ENCODE measurements around the gene DNER.

The DNER gene

DNA sequence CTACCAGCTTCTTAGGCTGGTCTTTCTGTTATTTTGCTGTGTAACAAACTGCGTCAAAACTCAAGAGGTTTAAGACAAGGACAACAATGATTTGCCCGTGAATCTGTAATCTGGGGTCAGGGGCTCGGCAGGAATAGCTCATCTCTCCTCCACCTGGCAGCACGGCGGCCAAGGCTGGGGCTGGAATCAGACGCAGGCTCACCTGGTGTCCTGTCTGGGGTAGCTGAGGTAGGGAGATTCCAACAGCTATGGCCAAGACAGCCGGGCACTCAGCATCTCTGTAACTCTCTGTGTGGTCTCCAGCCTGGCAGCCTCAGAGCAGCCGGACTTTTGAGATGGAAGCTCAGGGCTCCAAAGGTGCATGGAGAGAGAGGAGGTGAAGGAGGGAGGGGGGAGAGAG, 42.3 kb downstream of the DNER start:
- no peak for DNase-seq (ENCODE audit: extremely low read depth in 1 of 2, low read depth in 1 of 2)

DNA sequence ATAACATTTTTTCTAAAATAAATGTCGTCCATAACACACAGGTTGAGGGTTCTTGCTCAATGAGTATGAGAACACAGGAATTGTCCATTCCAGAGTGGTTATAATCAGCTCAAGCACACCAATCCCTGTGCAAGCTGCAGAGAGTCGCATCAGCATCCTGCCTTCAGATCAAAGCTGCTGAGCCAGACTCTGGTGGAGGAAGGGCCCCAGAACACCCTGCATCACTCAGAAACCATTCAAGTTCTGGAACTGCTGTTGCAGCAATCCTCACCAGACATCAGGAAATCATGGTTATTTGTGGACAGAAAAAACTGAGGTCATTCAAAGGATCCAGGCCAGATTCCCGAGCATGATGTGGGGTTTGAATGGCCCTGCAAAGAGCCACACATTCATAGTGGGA, 44.5 kb downstream of the DNER start:
- DNase-seq (ENCODE audit: extremely low read depth in 1 of 2, low read depth in 1 of 2) = no peak

DNA sequence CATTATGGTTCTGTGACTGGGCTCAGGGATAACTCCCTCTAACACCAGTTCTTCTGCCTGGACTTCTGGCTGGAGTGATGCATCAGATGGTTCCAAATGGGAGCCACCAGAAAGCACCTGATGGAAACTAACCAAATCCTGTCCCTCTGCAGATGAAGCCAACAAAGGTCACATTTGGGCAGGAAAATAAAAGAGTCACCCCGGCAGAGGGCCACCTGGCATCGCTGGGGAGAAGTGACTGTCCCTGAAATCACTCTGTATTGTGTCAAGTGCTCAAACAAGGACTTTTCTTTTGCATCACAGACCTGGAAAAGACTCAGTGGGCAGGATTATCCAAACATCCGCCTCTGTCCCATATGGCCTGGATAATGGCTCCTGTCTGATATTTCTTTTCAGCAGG, 47.5 kb downstream of the DNER start:
- DNase-seq (ENCODE audit: extremely low read depth in 1 of 2, low read depth in 1 of 2) = no peak

DNA sequence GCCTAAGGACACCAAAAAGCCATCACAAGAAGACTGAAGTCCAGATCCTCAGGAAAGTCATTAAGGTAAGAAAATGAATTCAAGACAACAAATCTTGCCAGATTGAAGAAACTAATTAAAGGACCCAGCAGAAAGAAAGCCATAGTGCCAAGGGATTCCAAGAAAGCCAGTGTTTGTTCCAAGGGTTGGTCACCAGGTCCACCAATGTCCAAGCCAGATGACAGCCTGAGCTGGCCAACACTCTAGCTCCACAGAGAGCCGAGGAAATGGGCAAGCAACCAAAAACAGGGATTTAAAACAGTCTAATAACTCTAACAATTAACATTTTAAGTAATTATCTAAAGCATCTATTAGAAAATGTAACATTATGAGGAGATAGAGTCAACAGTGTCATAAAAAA, 49.2 kb downstream of the DNER start:
- no peak for DNase-seq (ENCODE audit: extremely low read depth in 1 of 2, low read depth in 1 of 2)

DNA sequence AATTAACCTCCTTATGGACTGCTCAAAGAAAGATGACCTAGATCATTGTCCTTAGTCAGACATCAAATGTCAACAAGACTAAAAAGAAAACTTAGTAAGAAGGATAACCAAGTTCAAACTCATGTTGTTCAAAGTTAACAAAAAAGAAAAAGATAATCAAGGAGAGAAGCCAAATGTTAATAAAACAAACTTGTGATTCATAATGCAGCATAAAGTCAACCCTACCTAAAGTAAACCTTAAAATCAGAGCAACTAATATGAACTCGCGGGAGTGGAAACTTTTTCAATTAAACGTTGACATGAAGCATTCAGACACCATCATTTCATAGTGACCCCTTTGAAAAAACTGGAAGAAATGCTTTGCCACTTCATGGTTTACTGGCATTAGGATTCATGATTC, 52.9 kb downstream of the DNER start:
- DNase-seq (ENCODE audit: extremely low read depth in 1 of 2, low read depth in 1 of 2) = no peak

DNA sequence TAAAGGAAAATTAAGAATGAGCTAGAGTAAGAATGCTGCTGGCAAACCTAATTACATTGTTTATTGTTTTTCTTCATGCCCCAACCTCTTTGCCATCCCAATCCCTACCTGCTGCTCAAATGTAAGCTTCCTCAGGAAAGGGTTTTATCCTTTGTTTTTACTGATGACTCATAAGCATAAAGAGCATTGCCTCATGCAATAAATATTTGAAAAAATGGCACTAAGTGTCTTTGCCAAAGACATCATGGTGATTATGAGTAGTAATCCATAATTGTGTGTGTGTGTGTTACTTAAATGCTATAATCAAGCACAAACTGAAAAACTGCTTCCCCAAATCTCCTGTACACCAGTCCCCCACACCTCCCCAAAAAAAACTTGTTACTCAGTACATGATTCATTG, 53.4 kb downstream of the DNER start:
- DNase-seq (ENCODE audit: extremely low read depth in 1 of 2, low read depth in 1 of 2) = no peak

DNA sequence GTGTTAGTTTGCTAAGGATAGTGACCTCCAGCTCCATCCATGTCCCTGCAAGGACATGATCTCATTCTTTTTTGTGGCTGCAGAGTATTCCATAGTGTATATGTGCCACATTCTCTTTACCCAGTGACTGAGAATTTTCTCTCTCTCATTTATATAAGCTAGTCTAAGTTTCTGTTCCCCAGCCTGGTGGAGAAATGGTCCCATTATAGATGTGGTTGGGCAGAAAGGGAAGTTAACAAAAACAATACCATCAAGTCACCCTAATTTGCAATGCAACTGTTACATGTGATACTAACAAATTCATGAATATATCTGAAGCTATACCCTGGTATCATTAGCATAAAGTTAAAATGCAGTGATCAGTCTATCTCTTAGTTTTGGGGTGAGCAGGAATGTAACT, 54.0 kb downstream of the DNER start:
- no peak for DNase-seq (ENCODE audit: extremely low read depth in 1 of 2, low read depth in 1 of 2)

DNA sequence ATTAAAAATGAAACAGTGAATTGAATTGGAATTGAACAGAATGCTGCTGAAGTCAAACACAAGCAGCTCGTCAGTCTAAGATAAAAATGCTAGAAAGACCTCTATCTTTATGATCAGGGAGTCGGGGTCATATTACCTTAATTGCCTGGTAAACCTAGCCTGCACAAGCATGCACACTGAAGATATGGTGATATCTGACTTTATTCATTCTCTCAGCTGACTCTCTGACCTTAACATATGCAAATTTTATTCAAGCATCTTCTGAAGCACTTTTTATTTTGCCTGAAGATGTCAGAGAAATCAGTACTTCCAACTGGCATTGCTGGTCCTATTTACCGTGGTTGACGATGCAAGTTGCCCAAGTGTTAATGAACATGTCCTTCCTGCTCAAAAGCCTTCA, 56.4 kb downstream of the DNER start:
- no peak for DNase-seq (ENCODE audit: extremely low read depth in 1 of 2, low read depth in 1 of 2)

DNA sequence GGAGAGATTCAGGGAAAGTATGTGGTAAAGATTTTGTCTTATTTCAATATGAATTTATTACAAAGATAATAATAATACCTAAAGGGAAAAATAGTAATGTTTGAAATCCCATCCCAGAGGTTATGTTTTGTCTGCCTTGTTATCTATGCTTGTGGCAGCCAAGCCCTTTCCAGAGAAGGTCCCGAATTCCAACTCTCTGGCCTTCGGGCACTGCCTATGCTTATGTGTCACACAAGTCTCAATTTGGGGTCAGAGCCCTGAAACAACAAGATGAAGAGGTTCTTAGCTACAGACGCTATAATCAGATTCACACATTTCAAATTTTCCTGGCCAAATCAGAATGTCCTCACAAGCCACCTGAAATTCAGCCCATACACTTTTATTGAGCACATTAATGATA, 59.9 kb downstream of the DNER start:
- no peak for DNase-seq (ENCODE audit: extremely low read depth in 1 of 2, low read depth in 1 of 2)

DNA sequence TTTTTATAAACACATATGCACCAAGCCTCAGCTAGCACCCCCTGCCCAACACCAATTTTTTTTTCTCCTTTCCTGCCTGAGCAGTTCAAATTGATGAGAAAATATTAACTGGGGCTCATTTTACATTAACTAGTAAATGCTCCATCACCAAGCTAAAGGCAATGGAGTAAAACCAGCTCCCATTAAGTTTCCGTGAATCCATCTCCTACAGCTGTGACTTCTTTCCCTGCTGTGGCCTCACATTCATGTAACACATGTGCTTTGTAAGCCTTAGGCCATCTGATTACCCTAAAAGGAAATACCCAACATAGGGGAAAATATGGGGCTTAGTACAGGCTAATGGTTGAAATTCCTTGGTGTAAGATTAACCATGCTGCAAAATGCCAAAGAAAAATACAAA, 60.8 kb downstream of the DNER start:
- no peak for DNase-seq (ENCODE audit: extremely low read depth in 1 of 2, low read depth in 1 of 2)

DNA sequence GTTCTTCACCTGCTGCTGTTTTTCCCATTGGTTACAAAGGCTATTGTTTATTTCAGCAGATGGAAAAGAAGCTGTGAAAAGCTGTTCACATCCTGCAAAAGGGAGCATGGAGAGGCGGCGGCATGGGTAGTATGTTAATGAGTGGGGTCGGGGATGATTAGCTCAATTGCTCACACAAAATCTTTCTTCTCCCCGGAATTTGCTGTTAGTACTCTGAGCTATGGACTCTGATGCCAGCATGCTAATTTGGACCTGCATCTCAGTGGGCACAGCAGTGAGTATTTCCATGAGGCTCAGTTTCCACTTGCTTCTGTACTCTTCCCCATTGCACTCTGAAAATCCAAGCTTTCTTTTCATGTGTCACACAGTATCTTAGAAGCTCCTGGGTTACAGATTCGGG, 61.6 kb downstream of the DNER start:
- DNase-seq (ENCODE audit: extremely low read depth in 1 of 2, low read depth in 1 of 2) = no peak

DNA sequence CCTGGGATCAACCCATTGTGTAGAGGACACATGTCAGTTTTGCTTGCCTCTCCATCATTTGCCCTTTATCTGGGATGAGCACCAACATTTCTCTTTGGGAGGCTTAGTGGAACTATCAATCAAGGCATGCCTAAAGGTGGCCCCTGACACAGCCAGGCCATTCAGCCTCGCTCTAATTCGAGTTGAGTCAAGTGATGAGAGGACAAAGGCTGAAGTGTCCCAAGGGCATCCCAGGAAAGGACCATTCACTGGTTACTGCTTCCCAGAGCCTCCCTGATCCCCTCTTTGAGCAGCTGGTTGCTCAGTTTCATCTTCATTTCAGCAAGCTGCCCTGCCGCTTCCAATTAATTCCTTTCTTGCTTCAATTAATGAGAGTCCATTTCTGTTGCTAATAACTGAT, 63.5 kb downstream of the DNER start:
- DNase-seq (ENCODE audit: extremely low read depth in 1 of 2, low read depth in 1 of 2) = no peak

DNA sequence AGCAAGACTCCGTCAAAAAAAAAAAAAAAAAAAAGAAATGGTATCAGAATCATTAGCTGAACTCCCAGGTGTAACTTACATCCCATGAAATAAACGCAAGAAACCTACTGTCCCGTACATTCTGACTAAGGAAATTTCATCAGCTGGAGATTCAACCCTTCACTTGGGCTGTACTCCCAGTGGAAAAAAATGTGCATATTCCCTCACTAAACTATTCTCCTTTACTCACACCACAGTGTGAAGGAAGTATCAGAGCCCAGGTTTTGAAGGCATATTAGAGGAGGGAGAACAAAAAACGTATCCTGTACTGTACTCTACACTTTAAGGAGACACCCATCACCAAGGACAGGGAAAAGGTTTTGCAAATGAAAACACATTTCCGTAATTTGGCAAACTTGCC, 64.3 kb downstream of the DNER start:
- DNase-seq (ENCODE audit: extremely low read depth in 1 of 2, low read depth in 1 of 2) = no peak

DNA sequence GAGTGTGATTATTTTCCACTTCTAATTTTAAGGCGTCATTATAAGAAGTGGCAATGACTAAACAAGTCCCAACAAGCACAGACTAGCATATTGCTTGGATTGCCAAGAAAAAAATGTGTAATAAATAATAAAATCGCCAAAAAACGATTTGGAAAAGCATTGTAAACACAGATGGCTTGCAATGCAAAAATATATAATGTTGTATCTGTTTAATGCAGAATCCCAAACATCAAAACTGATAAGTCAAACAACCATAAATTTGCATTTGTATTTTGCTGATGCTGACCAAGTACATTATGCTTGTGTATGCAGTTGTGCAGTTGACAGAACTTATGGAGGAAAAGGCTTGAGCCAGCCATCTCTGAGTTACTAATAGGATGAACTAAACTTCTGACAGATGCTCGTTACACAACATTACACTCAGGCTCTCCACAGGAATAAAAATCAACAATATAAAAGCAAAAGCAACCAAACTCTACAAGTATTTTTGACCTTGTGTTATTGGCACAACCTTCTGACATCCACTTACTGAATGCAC, 68.1 kb downstream of the DNER start:
- DNase-seq (ENCODE audit: extremely low read depth in 1 of 2, low read depth in 1 of 2) = no peak

DNA sequence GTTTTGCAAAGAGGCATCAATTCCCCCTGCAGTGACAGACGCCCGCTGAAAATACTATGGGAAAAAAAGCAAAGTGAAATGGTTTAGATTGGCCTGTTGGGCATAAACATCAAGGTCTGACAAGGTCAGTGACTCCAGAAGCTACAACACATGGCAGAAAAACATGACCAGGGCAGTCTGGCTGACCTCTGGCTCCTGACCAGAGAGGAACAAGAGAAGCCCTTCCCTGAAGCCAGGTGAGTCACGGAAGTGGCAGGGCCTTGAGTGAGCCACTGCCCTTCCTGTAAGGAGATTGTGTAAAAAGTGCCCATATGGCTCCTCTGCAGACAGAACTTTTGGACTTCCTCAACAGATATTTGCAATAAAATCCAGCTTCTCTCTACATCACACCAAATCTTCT, 72.0 kb downstream of the DNER start:
- DNase-seq (ENCODE audit: extremely low read depth in 1 of 2, low read depth in 1 of 2) = no peak

DNA sequence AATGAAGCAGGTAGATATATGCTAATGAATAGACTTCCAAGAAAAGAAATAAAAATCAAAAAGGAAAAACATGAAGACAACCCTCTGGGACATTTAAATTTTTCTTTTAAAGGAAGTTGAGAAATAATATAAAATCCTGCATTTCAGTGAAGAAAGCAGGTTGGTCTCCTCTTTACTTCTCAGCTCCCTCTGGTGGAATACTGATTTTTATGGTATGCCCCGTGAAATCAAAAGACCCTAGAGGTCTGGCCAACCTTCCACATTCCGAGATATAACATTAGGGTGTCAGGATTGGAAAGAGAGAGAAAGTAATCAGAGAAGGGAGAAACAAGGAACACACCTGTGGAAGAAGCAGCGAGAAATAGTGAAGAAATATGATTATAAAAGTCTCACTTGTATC, 72.7 kb downstream of the DNER start:
- DNase-seq (ENCODE audit: extremely low read depth in 1 of 2, low read depth in 1 of 2) = no peak

DNA sequence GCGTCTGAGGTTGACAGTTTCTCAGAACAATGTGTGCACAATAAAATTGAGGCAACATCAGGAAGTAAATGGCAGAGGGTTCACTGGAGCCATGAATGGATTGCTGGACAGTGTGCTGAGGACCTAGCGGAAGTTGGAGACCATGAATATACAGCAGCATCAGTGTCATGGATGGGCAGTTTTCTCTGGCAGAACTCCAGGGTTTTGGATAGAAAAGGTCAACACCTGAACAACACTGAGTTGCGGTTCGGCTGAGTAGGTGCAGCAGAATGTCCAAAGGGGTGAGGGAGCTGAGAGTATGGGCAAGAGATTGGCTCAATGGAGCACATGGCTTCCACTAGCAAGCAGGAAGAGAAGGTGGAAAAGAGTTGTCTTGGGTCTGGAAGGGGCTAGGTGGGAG, 73.7 kb downstream of the DNER start:
- DNase-seq (ENCODE audit: extremely low read depth in 1 of 2, low read depth in 1 of 2) = no peak

DNA sequence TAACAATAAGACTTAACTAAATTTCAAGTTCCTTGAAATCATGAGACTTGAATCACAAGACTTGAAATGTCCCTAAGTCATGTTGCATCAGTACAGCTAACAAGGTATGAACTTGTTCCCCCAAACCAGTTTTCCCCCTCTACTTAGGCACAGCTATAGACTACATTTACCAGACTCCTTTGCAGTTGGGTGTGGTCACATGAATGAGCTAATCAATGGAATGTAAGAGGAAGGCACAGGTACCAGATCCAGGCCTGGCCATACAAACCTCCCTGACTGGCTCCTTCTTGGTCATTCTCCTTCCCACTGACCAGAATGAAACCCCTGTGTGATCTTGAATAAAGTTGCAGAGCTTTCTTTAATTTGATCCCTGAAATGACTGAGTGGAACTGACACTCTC, 77.8 kb downstream of the DNER start:
- DNase-seq (ENCODE audit: extremely low read depth in 1 of 2, low read depth in 1 of 2) = no peak

DNA sequence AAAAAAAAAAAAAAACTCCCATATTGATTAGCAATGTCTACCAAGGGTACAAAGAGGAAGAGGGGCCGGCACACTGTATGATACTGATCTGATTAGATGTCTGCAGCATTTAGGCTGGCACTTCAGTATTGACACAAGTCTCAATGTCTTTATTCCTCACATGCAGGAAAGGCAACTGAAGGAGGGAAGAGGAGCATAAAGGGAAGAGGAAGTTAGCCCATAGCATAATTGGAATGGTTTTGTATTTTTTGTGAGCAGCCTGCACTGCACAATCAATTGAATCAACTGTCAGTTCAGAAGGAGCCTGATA, 79.0 kb downstream of the DNER start:
- no peak for DNase-seq (ENCODE audit: extremely low read depth in 1 of 2, low read depth in 1 of 2)

DNA sequence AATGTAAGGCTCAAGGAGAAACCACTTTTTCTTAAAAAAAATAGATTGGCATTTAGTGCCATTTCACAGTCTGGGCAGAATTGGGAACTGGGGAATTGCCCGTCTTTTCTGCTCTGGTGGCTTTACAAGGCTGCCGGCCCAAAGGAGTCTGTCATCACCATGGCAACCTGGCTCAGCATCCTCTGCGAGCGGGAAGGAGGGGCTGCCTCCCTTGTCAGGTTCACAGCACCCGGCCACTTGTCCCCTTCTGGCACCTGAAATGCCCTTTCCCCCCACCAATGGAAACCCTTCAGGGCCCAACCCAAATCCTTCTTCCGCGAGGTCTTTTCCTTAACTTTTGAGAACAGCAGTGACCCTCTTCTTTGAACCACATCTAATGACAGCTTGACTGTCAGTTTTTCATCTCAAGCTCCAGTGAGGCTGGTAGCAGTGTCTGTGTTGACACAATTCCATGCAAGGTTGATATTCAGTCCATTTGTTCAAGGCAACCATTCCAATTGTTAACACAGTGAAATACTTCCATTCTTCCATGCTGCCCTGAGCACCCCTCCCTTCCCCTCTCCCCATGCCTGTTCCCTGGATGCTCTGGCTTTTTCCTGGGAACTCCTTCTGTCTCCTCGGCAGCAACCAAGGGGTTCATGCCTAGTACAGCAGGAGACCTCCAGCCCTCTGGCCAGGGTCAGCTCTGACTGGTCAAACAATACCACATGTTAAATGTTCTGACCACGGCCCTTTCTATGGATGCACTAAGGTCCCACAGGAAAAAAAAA, 79.6 kb downstream of the DNER start:
- DNase-seq (ENCODE audit: extremely low read depth in 1 of 2, low read depth in 1 of 2) = no peak

DNA sequence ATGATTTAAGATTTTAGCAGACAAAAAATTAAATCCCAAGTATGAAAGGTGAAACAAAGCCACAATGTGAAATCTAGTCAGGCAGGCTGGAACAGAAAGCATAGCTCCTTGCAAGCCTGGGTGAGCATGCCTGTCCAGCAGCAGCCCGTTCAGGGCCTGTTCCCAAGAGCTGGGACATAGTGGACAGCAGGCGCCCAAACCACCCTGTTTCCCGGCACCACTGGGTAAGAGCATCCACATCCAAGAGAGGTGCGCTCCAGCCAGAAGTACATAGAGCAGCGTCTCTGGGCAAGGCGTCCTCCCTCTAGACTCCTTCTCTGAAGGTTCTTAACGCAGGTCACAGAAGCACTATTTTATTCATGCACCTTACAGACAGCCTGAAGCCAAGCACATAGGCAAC, 80.8 kb downstream of the DNER start:
- no peak for DNase-seq (ENCODE audit: extremely low read depth in 1 of 2, low read depth in 1 of 2)

DNA sequence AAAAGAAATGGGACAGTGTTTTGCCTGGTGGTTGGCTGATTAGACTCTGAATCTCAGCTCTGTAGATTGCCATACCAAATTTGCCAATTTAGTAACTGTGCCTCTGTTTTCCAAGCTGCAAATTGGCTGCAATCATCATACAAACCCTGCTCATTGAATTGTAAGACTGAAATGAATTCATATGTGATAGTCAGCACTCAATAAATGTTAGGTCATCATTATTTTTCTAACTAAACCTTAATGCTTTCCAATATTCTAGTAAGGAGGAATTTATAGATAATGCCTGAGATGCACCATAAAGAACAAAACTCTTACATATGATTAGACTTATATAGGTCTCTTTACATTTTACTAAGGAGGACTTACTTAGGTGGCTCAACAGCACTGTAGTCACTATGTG, 85.3 kb downstream of the DNER start:
- no peak for DNase-seq (ENCODE audit: extremely low read depth in 1 of 2, low read depth in 1 of 2)

DNA sequence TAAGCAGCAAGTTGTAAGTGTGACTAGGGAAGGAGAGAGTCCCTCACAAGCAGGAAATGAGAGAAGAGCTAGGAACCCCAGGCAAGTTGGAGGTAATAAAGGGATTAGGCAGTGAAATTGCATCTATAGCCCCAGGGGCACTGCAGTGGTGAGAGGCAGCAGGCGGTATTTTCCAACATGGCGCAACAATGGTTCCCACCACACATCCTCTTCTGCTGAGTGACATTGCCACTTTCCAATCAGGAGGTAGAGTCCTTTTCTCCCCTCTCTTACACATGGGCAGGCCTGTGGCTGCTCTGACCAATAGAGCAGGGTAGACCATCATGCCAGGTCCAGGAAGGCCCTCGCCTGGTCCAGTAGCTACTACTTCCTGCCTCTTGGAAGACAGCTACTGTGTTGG, 86.6 kb downstream of the DNER start:
- no peak for DNase-seq (ENCODE audit: extremely low read depth in 1 of 2, low read depth in 1 of 2)
